CMK (cell line): ENCODE results near the gene BIN1.
"Not testable (repeated sequence)": the region's sequence is repeated elsewhere in the genome, so short reads cannot be mapped to it uniquely, and the experiment has no call there.

Experiments
- DNase-seq: peaks from one replicate; pipeline ENCODE4 v3.0.0-alpha.2; 2010; ENCODE audit warnings: low read depth

Gene BIN1

DNA sequence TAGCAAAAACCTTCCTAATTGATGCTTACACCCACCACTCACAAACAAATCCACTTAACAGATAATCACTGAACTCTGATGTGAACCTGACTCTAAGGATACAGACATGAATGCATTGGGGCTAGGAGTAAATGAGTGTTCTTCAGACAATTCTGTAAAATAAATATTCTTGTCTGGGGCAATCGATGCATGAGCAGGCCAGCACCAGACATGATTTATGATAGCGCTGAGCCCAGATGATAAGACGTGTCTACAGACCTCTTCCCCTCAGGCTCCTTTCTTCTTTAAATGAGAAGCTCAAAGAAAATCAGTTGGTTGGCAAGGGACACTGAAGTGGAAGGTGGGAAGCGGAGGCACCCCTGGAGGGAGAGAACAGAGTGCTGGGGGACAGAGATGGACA, 27.3 kb upstream of the BIN1 start:
- DNase-seq = no peak

DNA sequence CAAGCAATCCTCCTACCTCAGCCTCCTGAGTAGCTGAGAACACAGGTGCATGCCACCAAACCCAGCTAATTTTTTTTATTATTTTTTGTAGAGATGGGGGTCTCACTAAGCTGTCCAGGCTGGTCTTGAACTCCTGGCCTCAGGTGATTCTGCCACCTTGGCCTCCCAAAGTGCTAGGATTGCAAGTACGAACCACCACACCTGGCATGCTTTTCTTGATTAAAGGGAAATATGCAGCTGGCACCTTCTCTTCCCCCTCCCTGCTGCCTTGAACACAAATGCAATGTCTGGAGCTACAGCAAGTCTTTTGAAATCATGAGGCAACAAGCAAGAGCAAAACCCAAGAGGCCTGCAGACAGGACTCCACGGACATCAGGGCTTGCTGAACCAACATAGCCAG, 26.8 kb upstream of the BIN1 start:
- no peak for DNase-seq

DNA sequence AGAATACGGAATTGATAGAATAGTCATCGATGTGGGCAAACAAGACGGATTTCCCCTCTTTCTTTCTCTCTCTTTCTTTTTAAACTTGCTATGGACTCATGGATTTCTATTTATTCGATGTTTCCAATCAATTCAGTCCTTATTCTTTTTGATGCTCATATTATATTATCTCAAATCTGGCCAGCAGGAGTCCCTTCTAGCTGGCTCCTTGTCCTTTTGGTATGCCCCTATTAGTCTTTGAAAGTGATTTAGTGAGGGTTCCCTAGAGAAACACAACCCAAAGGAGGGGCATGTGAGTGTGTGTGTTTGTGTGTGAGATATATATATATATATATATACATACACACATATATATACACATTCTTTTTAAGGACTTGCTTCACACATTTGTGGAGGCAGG, 23.5 kb upstream of the BIN1 start:
- DNase-seq = no peak

DNA sequence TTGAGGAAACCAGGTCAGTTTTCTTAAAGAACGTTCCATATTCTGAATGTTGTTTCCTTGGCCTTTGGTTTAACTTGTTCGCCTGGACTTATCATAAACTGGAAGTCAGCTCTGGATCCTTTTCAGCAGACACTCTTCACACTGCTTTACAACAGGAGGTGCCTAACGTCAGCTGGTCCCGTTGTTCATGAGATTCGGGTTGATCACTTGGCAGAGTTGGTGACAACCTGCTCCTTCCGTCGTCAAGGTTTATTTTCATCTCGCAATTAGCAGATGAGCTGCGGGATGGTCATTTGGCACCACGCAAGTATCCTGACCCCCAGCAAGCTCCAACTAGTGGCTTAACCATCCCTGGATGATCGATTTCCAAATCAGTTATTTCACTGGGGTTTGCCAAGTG, 23.0 kb upstream of the BIN1 start:
- no peak for DNase-seq

DNA sequence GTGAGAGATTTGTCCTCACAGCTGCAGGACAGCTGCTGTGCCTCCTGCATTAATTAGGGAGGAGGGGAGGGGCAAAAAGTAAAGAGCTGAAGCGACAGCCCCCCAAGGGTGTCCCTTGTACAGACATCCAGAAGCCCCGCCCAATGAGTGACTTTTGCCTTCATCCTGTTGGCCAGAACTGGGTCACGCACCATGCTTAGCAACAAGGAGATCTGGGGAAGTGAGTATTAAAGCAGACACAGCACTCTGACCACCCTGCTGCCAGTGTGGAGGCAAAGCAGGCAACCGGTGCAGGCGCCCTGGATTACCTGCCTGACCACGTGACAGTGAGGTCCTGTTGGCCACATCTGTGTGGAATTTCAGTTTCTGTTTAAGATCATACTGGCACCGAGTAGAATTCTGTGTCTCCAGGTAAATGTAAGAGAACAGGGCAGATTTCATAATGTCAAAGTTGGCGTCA, 21.5 kb upstream of the BIN1 start:
- DNase-seq = no peak

DNA sequence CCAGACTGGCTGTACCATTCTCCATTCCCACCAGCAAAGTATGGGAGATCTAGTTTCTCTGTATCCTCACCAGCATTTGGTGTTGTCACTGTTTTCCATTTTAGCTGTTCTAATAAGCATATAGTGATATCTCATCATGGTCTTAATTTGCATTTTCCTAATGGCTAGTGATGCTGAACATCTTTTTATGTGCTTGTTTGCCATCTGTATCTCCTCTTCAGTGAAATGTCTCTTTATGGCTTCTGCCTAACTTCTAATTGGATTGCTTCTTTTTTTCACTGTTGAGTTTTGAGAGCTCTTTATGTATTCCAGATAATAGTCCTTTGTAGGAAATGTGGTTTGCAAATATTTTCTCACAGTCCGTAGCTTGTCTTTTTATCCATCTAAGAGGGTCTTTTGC, 18.9 kb upstream of the BIN1 start:
- DNase-seq = no peak

DNA sequence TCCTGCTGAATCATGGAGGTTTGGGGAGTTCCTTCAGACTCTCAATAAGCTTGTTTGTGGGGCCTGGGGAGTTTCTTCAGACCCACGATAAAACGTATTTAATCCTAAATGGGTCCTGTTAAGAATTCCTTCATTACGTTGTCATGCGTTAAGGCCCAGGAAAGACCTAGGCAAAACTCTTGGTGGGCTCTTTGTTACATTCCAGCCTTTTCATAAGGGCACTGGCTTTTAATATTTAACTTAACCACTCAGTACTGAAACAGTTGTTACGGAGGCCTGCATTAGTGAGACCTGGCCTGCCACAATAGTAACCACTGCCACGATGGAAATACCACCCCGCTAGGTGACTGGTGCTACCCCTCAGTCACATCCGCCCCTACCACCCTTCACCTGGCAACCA, 17.5 kb upstream of the BIN1 start:
- no peak for DNase-seq

DNA sequence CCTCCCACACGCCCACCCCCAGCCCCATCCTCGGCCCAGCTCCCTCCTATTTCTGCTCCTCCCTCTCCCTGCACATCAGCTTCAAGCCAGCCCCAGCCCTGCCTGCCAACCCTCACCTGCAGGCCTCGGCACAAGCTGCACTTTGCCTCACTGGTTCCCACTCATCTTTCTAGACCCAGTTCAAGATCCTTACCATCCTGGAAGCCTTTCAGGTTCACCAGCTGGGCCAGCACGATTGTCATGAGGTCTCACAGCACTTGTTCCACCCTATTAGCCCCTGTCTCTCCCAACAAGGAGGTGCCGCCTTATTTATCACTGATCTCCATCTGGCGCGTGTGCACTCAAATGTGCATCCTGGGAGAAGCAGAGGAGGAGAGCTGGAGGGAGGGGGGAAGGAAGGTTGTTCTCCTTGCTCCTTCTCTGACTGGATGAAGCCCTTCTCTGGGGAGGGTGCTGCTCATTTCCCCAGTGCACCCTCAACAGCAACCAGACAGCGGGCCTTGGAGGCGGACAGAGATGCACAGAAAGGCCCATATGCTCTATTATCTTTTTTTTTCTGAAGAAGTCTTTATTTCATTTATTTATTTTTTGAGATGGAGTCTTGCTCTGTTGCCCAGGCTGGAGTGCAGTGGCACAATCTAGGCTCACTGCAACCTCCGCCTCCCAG, 15.5 kb upstream of the BIN1 start:
- DNase-seq = no peak

DNA sequence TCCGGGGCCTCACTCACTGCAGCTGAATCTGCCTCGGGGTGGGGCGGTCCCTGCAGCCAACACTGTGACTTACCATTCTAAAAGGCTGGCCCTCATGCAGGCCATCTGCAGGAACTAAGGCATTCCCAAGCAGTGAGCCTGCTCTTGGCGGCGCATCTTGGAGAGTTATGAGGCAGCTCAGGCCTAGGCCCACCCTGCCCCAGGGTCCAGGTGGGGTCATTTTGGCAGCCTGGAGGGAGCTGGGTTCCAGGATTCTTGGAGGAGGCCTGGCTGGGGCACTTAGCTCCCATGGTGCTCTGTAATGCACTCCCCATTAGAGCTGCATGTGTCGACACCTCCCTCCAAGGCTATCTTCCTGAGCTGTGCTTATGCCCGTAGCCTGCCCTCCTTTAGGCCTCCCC, 14.8 kb upstream of the BIN1 start:
- no peak for DNase-seq

DNA sequence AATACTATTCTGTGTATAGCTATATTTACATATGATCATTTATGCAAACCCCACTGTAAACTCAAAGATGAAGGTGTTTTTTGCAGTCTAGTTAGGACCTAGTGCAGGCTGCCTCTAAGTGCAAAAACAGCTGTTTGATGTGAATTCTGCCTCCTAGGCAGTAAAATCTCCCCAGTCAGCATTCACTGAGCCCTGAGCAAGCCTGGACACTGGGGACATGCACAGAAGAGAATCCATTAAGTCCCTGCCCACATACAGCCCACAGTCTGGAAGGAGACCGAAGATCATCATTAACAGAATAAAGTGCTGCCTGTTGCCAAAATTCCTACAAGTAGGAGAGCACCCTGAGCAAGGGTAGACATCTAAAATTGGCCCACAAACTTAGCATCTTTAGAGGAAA, 14.4 kb upstream of the BIN1 start:
- DNase-seq = no peak

DNA sequence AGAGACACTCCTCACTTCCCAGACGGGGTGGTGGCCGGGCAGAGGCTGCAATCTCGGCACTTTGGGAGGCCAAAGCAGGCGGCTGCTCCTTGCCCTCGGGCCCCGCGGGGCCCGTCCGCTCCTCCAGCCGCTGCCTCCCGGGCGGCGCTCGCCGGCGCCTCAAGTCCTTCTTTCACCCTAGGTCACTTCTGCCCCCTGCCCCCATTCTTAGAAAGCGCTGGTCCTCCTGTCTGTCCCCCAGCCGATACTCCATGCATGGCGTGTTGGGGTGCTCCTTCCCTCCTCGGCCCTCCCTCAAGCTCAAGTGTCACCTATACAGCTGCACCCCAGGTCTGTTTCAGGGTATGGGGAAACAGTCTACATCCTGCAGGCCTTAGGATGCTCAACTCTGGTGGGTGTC, 13.5 kb upstream of the BIN1 start:
- DNase-seq = not testable (repeated sequence)

DNA sequence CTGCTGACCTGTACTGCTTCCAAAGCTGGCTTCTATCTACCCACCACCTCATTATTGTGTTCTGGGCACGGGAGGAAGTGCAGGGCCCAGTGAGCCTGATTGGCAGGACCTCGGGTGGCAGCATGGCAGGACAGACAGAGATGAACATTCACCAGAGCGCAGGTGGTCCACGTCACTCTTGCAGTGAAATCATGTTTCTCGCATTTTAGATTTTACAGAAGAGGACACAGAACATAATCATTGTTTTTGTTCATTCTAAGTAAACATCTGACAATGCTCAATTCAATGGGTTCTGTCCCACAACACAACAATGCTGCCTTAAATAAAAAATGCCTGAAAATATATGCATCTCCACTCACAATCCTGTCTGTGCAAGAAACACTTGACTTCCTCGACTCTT, 11.5 kb upstream of the BIN1 start:
- DNase-seq = no peak

DNA sequence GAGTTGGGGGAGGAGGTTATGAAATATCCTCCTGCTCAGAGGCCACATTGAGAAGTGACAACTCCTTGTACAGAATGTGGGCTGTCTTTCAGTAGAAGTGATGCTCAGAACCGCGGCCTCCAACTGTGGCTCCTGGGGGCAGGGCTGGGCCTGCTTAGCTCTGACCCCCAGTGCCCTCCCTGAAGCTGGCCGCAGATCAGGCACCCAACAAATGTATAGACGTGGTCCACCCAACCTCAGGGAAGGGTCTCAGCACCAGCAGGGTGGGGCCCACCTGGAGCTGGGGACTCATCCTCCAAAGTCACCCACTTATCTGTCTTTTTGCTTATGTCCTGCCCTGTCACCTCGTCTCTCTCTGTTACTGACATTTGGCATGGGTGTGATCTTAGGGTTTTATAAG, 11.1 kb upstream of the BIN1 start:
- no peak for DNase-seq

DNA sequence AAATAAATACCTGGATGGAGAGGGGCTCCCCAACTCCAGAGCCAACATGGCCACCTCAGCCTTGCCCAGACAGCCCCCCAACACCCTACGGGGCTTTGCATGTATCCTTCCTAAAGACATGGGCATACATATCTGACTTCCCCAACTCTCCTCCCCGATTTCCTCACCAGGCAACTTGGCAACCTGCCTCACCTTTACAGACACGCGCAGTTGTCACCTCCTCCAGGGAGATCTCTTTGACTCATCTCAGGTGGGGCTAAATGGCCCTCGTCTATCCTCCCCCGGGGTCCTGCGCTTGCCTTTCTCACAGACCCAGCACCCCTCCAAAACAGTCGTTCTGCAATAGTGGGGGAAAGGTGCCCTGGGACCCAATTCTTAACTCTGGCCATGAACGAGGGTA, 10.6 kb upstream of the BIN1 start:
- no peak for DNase-seq

DNA sequence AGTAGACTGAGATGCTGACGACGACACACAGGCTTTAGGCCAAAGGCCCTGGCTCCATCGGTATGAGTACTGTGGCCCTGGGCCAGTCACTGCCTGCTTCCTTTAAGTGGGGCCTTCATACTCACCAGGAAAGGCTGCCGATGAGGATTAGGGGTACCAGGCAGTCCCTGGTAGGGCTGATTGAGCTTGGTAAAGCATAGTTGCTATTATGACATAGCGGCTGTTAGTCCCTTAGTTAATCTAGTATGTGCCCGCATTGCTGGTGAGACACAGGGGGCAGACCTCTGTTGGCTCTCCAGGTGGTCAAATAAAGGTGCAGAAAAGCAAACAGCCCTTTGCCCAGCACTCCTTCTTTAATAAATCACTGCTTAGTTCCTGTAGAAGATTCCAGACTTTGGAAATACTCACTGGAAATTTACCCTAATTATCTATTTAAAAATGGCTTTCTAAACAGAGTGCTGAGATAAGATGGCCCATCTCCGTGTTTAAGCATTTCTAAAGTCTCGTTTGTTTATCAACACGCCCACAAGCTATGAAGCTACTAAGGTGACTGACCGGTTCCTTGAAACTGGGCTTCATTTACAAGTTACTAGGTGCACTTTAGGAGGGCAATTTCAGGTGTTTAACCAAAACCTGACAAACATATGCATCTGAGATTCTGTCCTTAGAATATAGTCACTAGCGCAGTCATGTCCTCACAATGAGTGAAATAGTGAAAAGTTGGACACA, 8.7 kb upstream of the BIN1 start:
- no peak for DNase-seq

DNA sequence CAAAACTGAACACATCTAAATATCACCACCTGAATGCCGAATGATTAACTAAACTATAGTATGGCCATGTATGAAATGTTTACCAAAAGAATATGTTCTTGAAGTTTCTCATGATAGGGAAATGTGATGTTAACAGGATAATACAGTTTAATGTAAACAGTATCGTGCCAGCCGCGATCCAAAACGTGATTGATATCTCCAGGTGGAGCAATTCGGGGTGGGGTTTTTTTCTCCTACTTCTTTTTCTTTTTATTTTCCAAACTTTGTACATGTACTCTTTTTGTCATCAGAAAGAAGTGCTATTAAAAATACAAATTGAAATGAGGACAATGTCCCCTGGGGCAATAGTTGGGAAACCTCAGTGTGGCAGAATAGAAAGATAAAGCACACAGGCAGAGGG, 4.0 kb upstream of the BIN1 start:
- DNase-seq = no peak

DNA sequence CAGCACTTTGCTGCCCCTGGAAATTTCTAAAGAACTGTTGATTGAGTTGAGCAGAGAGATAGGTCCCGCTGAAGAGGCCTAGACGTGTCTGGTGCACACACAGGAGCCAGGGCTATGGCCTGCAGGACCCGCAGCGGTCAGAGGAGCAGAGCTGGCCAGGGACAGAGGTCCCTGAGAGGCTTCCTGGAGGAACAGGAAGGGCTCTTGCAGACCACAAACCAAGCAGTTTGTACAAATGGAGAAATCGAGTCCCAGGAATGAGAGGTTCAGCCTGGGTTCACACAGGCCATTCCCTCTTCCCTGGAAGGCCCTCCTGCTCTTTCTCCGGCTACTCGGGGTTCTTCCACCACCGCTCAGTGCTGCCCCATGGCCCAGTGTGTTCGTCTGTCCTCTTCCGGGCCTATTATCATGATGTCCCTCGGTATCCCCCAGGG, 1.2 kb upstream of the BIN1 start:
- DNase-seq = no peak

DNA sequence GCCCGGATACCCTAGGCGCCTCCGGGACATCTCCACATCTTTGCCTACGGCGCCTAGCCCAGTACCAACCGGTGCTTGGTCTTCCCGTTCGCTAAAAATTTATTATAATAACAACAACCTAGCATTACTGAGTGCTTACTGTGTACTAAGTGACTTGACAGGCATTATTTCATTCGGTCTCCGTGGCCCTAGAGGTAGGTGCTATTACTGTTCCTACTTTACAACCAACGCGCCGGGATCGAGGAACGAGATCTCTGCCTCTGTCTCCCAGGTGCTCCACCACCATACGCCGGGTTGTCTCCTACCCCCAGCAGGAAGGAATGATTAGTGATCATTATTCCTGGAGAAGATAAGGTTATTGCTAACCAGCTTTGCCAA, 657 bp upstream of the BIN1 start:
- DNase-seq = no peak

DNA sequence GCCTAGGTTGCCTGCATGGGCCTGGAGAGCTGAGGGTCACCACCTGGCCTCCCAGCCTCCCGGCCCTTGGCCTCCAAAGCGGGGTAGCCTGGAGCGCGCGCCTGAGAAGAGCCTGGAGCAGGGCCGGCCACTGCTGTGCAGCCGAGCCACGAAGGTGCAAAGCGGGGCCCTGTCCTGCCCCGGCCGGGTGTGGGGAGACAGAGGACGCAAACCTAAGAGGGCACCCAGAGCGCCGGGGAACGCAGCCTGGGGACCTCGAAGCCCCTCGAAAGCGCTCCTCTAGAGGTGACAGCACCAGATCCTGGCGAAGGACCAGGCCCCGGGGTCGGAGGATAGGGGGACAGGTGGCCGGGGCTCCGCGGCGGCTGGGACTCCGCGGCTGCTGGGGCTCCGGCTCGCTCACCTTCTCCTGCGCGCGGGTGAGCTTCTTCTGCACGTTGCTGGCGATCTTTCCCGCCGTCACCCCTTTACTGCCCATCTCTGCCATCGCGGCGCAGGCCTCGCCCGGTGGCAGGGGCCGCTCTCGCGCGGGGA, 430 bp downstream of the BIN1 start:
- DNase-seq = no peak

DNA sequence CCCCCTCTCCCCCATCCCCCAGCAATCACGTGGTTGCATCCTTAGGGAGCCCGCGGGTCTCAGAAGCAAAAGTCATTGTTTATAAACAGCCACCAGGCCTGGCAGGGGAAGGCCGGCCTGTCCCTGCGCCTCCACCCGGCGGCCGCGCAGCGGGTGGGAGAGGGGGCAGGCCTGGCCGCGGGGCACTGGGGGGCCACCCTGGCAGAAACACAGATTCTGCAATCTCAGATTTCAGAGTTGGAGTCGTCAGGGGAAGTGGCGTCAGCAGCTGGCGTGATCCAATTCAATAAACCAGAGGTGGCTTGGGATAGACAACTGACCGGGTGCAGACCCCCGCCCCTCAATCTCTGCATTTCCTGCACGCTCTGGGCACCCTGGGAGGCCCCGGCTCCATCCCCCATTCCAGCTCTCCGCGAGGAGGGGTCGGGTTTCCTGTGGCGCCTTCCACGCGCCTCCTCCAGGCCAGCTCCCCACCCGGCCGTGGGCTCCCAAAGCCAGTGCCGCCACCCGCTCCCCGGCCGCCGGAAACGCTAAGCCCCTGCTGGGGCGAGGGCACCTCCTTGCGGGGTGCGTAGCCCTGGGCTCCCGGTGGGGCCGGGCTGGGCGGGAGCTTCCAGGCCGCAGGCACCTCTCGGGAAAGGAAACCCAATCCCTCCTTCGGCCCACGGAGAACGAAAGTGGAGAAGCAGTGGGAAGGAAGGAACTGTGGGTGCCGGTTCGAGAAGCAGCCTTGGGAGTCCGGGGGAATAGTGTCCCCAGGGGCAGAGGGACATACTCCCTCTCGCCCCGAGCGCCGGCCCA, 1.1 kb downstream of the BIN1 start:
- no peak for DNase-seq

DNA sequence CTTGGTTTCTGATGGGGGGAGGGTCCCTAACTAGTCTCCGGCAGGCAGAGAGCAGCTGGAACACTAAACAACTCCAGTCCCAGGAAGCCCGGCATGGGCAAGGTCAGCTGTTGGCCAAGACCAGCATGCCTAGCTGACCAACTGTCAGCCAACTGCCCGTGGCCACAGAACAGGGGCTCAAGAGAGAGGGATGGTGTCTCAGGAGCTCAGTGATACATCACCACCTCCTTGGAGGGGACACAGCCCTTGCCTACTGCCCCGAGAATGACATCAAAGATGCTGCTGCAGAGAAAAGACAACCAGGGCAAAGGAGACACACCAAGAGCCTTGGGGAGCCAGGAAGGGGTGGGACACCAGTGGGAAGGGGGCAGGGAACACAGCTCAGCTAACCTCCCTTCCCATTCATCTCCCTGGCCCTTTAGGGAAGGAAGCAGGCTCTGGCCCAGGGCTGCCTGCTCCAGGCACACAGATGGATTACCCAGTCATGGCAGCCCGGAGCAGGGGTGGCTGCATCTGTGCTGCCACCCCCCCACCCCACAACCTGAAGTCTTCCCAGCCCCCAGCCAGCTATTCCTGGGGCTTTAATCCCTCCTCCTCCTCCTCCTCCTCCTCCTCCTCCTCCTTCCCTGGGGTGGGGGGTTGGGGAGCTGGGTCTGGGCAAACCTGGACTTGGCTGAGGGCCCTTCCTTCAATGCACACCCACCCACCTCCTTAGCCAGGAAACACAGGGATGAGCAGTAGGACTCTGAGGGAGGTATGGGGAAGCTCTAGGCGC, 1.9 kb downstream of the BIN1 start:
- no peak for DNase-seq

DNA sequence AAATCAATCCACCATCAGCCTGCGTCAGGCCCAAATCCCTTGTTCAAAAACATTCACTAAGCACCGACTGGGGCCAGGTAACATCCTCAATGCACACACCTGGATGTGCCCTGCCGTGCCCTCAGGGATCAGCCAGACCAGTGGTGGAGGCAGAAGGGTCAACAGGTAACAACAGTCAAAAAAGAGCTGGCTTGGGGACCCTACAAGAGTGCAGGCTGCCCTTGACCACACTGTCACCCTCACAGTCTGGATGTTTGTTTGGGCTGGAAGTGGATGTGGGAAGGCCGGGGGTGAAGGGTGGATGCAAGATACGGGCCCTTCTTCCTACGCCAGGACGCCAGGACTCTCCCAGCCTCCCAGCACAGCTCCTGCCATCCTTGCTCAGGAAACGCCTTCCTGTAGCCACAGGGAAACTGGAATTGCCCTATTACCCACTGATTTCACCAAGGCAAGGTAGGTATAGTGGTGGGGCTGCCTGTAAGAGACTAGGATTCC, 2.7 kb downstream of the BIN1 start:
- no peak for DNase-seq
